Glutamatergic neuron (in vitro differentiated cells): ENCODE results near the gene ATXN7L3. TPM values are rescaled to one million over a fixed set of nuclear protein-coding genes. Genes with fewer than 3 reads are reported as not detected.

Source experiments
- DNase-seq: peaks from one replicate; pipeline ENCODE4 v3.0.0; 2022
- H3K27ac Mint-ChIP-seq: one replicate; pipeline ENCODE4 v1.8.0; 2020; ENCODE audit warnings: mild to moderate bottlenecking, mixed read lengths, inconsistent platforms; ENCODE audit not compliant: unreplicated experiment
- H3K27me3 Mint-ChIP-seq: one replicate; pipeline ENCODE4 v1.8.0; 2020; ENCODE audit warnings: mild to moderate bottlenecking, moderate library complexity, mixed read lengths, inconsistent platforms; ENCODE audit not compliant: unreplicated experiment
- H3K36me3 Mint-ChIP-seq: one replicate; pipeline ENCODE4 v1.8.0; 2020; ENCODE audit warnings: mild to moderate bottlenecking, mixed read lengths, inconsistent platforms; ENCODE audit not compliant: unreplicated experiment
- H3K4me1 Mint-ChIP-seq: one replicate; pipeline ENCODE4 v1.8.0; 2020; ENCODE audit warnings: mild to moderate bottlenecking, low read depth, mixed read lengths, inconsistent platforms; ENCODE audit not compliant: unreplicated experiment
- H3K4me3 Mint-ChIP-seq: one replicate; pipeline ENCODE4 v1.8.0; 2020; ENCODE audit warnings: mild to moderate bottlenecking, mixed read lengths, inconsistent platforms; ENCODE audit not compliant: unreplicated experiment
- H3K9me3 Mint-ChIP-seq: one replicate; pipeline ENCODE4 v1.8.0; 2020; ENCODE audit warnings: mild to moderate bottlenecking, moderate library complexity, mixed read lengths, inconsistent platforms; ENCODE audit not compliant: unreplicated experiment
- CTCF ChIP-seq: fragments of 200-600 bp; sonication (generic); IDR thresholded peaks from one replicate; pipeline ENCODE4 v1.5.0; 2021; ENCODE audit not compliant: partially characterized antibody, unreplicated experiment
- total RNA-seq: library from RNA; stranded (reverse); fragmentation: NEBNext Ultra II Directional; extraction: Animal tissue kit (Norgen Biotek cat#: 25700); gene quantifications from one replicate; pipeline ENCODE4 v1.2.1, GENCODE V29; 2021; ENCODE audit not compliant: unreplicated experiment

Gene ATXN7L3
- total RNA-seq, 1 donor from 2014 or later, result 146 TPM

GRCh38 chr17:44229090-44229489 lies 29.4 kb upstream of the ATXN7L3 start:
- Mint-ChIP-seq H3K36me3 (no peaks in the 10 kb centered on the region), H3K4me1 (peaks cover 8% of the 10 kb centered on the region), H3K4me3 (no peak overlapping the region), H3K9me3 (no peaks in the 10 kb centered on the region), H3K27ac (no peak overlapping the region), H3K27me3 (peaks cover 2% of the 10 kb centered on the region)
- no peak for TF ChIP-seq CTCF
- no peak for DNase-seq

GRCh38 chr17:44223541-44224071 lies 23.9 kb upstream of the ATXN7L3 start:
- Mint-ChIP-seq H3K36me3 (no peaks in the 10 kb centered on the region), H3K4me1 (peaks cover 14% of the 10 kb centered on the region), H3K27ac (no peak overlapping the region), H3K27me3 (peaks cover 13% of the 10 kb centered on the region), H3K4me3 (peak overlapping the region; percentile 18), H3K9me3 (peaks cover 13% of the 10 kb centered on the region)
- DNase-seq, result no peak
- TF ChIP-seq CTCF, result no peak

- TF ChIP-seq CTCF, result no peak
- peaks cover 13% of the 10 kb centered on the region for H3K27me3 Mint-ChIP-seq
Measured at GRCh38 chr17:44222112-44222869, 22.6 kb upstream of the ATXN7L3 start.

GRCh38 chr17:44221862-44222111 lies 22.1 kb upstream of the ATXN7L3 start:
- no peak for TF ChIP-seq CTCF
- DNase-seq, result no peak
- H3K4me3 Mint-ChIP-seq, result peak overlapping the region; percentile 94
- H3K27ac Mint-ChIP-seq, result peak overlapping the region; percentile 96
- peaks cover 16% of the 10 kb centered on the region for H3K27me3 Mint-ChIP-seq
- no peaks in the 10 kb centered on the region for H3K36me3 Mint-ChIP-seq
- H3K9me3 Mint-ChIP-seq, result peaks cover 17% of the 10 kb centered on the region
- H3K4me1 Mint-ChIP-seq, result peaks cover 18% of the 10 kb centered on the region

More at GRCh38 chr17:44222112-44222869, 22.6 kb upstream of the ATXN7L3 start:
- Mint-ChIP-seq H3K9me3 (peaks cover 17% of the 10 kb centered on the region), H3K4me3 (peak overlapping the region; percentile 94), H3K36me3 (no peaks in the 10 kb centered on the region), H3K27ac (peak overlapping the region; percentile 96), H3K4me1 (peaks cover 17% of the 10 kb centered on the region)
- peak; percentile 72 for DNase-seq
